ENCODE data around the gene ASTN1. TPM values are rescaled to one million over a fixed set of nuclear protein-coding genes. Genes with fewer than 3 reads are reported as not detected.

Gene ASTN1
- total RNA-seq, 1 donor, result not detected

GRCh38 chr1:177103005-177103852 lies 61.3 kb downstream of the ASTN1 start:
- H3K27me3 ChIP-seq (ENCODE audit: insufficient read depth, low read length), result no peaks in the 10 kb centered on the region
- no peak overlapping the region for H3K27ac ChIP-seq (ENCODE audit: low read depth, low read length)
- no peaks in the 10 kb centered on the region for H3K79me2 ChIP-seq (ENCODE audit: insufficient read depth, low read length)
- H3K4me1 ChIP-seq (ENCODE audit: insufficient read depth, low read length), result no peaks in the 10 kb centered on the region
- no peak overlapping the region for H3K4me3 ChIP-seq (ENCODE audit: insufficient read depth, low read length)
- no peaks in the 10 kb centered on the region for H3K9me3 ChIP-seq (ENCODE audit: low read depth, low read length)
- no peaks in the 10 kb centered on the region for H4K20me1 ChIP-seq (ENCODE audit: insufficient read depth, low read length)
- TF ChIP-seq, protein P1, sequence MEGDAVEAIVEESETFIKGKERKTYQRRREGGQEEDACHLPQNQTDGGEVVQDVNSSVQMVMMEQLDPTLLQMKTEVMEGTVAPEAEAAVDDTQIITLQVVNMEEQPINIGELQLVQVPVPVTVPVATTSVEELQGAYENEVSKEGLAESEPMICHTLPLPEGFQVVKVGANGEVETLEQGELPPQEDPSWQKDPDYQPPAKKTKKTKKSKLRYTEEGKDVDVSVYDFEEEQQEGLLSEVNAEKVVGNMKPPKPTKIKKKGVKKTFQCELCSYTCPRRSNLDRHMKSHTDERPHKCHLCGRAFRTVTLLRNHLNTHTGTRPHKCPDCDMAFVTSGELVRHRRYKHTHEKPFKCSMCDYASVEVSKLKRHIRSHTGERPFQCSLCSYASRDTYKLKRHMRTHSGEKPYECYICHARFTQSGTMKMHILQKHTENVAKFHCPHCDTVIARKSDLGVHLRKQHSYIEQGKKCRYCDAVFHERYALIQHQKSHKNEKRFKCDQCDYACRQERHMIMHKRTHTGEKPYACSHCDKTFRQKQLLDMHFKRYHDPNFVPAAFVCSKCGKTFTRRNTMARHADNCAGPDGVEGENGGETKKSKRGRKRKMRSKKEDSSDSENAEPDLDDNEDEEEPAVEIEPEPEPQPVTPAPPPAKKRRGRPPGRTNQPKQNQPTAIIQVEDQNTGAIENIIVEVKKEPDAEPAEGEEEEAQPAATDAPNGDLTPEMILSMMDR (IDR thresholded peaks at IDR 0.05; ENCODE audit: extremely low read depth, low read depth, low read length), result no peak
- H3K36me3 ChIP-seq (ENCODE audit: insufficient read depth, low read length), result no peaks in the 10 kb centered on the region
- H2AFZ ChIP-seq (ENCODE audit: low read length), result no peak overlapping the region
- no peak overlapping the region for H3K4me2 ChIP-seq (ENCODE audit: insufficient read depth, low read length)
- DNase-seq (ENCODE audit: insufficient read length, low spot score, missing footprints), result no peak

DNA sequence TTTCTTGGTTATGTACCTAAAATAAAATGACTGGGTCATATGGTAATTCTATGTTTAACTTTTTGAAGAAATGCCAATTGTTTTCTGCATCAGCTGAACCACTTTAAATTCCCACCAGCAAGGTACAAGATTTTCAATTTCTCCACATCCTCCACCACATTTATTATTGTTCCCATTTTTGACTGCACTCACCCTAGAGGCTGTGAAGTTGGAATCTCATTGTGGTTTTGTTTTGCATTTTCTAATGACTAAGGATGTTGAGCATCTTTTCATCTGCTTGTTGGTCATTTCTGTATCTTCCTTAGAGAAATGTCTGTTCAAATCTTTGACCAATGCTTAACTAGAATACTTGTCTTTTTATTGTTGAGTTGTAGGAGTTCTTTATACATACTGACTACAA lies 72.5 kb downstream of the ASTN1 start:
- H3K79me2 ChIP-seq (ENCODE audit: insufficient read depth, low read length), result no peaks in the 10 kb centered on the region
- no peak overlapping the region for H3K27ac ChIP-seq (ENCODE audit: low read depth, low read length)
- H3K4me1 ChIP-seq (ENCODE audit: insufficient read depth, low read length), result no peaks in the 10 kb centered on the region
- no peaks in the 10 kb centered on the region for H3K36me3 ChIP-seq (ENCODE audit: insufficient read depth, low read length)
- no peak overlapping the region for H3K4me2 ChIP-seq (ENCODE audit: insufficient read depth, low read length)
- no peak overlapping the region for H3K4me3 ChIP-seq (ENCODE audit: insufficient read depth, low read length)
- H3K9me3 ChIP-seq (ENCODE audit: low read depth, low read length), result no peaks in the 10 kb centered on the region
- no peak overlapping the region for H2AFZ ChIP-seq (ENCODE audit: low read length)
- no peak for DNase-seq (ENCODE audit: insufficient read length, low spot score, missing footprints)
- H4K20me1 ChIP-seq (ENCODE audit: insufficient read depth, low read length), result no peaks in the 10 kb centered on the region
- TF ChIP-seq, protein P1 (IDR thresholded peaks at IDR 0.05; ENCODE audit: extremely low read depth, low read depth, low read length), result no peak
- no peaks in the 10 kb centered on the region for H3K27me3 ChIP-seq (ENCODE audit: insufficient read depth, low read length)

DNA sequence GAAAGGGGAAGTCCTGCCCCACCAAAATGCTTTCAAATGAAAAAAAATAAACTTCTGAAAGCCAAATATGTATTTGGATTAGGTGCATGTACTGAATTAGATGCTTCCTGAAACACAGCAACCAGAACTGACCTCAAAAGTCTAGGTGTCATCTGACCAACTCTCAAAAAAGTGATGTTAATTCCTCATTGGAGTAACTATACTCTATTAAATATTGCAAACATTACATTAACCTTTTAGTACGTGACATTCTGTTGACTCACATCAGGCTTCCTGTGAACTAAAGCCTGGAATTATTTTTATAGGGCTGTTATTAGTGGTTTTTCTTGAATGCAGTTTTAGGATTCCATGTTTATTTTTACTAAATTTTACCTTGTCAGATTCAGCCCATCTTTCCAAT lies 73.5 kb downstream of the ASTN1 start:
- Histone ChIP-seq H3K79me2 (ENCODE audit: insufficient read depth, low read length) (no peaks in the 10 kb centered on the region), H3K27me3 (ENCODE audit: insufficient read depth, low read length) (no peaks in the 10 kb centered on the region), H2AFZ (ENCODE audit: low read length) (no peak overlapping the region), H3K4me3 (ENCODE audit: insufficient read depth, low read length) (no peak overlapping the region), H3K36me3 (ENCODE audit: insufficient read depth, low read length) (no peaks in the 10 kb centered on the region), H3K27ac (ENCODE audit: low read depth, low read length) (no peak overlapping the region), H3K4me2 (ENCODE audit: insufficient read depth, low read length) (no peak overlapping the region), H3K4me1 (ENCODE audit: insufficient read depth, low read length) (no peaks in the 10 kb centered on the region), H3K9me3 (ENCODE audit: low read depth, low read length) (no peaks in the 10 kb centered on the region), H4K20me1 (ENCODE audit: insufficient read depth, low read length) (no peaks in the 10 kb centered on the region)
- TF ChIP-seq, protein P1 (IDR thresholded peaks at IDR 0.05; ENCODE audit: extremely low read depth, low read depth, low read length), result no peak
- DNase-seq (ENCODE audit: insufficient read length, low spot score, missing footprints), result no peak

DNA sequence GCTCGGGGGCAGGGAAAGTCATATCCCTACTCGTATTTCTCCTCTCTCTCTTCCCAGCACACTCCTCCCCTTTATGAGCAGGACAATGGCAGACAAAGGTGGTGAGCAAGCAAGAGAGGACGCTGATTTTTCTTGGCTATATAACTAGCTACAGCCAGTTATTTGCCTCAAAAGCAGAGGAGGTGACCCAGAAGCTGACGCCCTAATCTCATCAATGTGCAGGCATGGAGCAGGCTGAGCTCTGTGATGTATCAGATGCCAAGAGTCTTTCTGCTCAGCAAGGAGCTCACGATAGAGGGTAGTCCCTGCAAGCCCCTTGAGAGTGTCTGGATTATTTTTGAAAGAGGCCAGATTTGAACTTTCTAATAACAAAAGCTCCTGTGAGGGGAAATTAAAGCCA lies 75.5 kb downstream of the ASTN1 start:
- Histone ChIP-seq H3K4me3 (ENCODE audit: insufficient read depth, low read length) (no peak overlapping the region), H3K27me3 (ENCODE audit: insufficient read depth, low read length) (no peaks in the 10 kb centered on the region), H3K79me2 (ENCODE audit: insufficient read depth, low read length) (no peaks in the 10 kb centered on the region), H3K4me1 (ENCODE audit: insufficient read depth, low read length) (no peaks in the 10 kb centered on the region), H3K36me3 (ENCODE audit: insufficient read depth, low read length) (no peaks in the 10 kb centered on the region), H3K4me2 (ENCODE audit: insufficient read depth, low read length) (no peak overlapping the region), H4K20me1 (ENCODE audit: insufficient read depth, low read length) (no peaks in the 10 kb centered on the region), H2AFZ (ENCODE audit: low read length) (no peak overlapping the region), H3K9me3 (ENCODE audit: low read depth, low read length) (no peaks in the 10 kb centered on the region), H3K27ac (ENCODE audit: low read depth, low read length) (no peak overlapping the region)
- no peak for DNase-seq (ENCODE audit: insufficient read length, low spot score, missing footprints)
- TF ChIP-seq, protein P1 (IDR thresholded peaks at IDR 0.05; ENCODE audit: extremely low read depth, low read depth, low read length), result no peak

Data from osteoblast (primary cell).